Mesendoderm (in vitro differentiated cells): Measurements from ENCODE around the gene MKRN2.

Source experiments
- DNase-seq: peaks from one replicate; pipeline ENCODE4 v3.0.0; 2013
- H2AK5ac ChIP-seq: 2 replicates; pipeline ENCODE4 v1.6.1; 2013; ENCODE audit warnings: low read length, inconsistent platforms
- H2BK120ac ChIP-seq: 2 replicates; pipeline ENCODE4 v1.6.1; 2013; ENCODE audit warnings: low read depth, mild to moderate bottlenecking, low read length, moderate library complexity, mixed read lengths
- H2BK15ac ChIP-seq: replicated peaks from 2 replicates; pipeline ENCODE4 v1.6.1; 2013; ENCODE audit warnings: low read depth, mild to moderate bottlenecking, moderate library complexity
- H2BK5ac ChIP-seq: 2 replicates; pipeline ENCODE4 v1.6.1; 2013; ENCODE audit warnings: low read length, inconsistent platforms
- H3K18ac ChIP-seq: 2 replicates; pipeline ENCODE4 v1.6.1; 2013; ENCODE audit warnings: mild to moderate bottlenecking, low read length, mixed read lengths
- H3K23ac ChIP-seq: one replicate; pipeline ENCODE4 v1.6.1; 2013; ENCODE audit warnings: low read length
- H3K27ac ChIP-seq: 2 replicates; pipeline ENCODE4 v1.5.1; 2013; ENCODE audit warnings: low read depth, mild to moderate bottlenecking, inconsistent platforms, low read length, moderate library complexity
- H3K27me3 ChIP-seq: 2 replicates; pipeline ENCODE4 v1.6.1; 2013; ENCODE audit warnings: low read length, control low read depth, mild to moderate bottlenecking, inconsistent platforms; ENCODE audit not compliant: insufficient read depth, poor library complexity
- H3K36me3 ChIP-seq: 2 replicates; pipeline ENCODE4 v1.6.1; 2013; ENCODE audit warnings: low read length, inconsistent platforms; ENCODE audit not compliant: control insufficient read depth, insufficient read depth
- H3K4ac ChIP-seq: one replicate; pipeline ENCODE4 v1.6.1; 2013; ENCODE audit warnings: low read depth, mild to moderate bottlenecking, low read length, moderate library complexity
- H3K4me1 ChIP-seq: 2 replicates; pipeline ENCODE4 v1.6.1; 2013; ENCODE audit warnings: low read depth, low read length, inconsistent platforms; ENCODE audit not compliant: control insufficient read depth
- H3K4me2 ChIP-seq: 2 replicates; pipeline ENCODE4 v1.6.1; 2013; ENCODE audit warnings: low read length
- H3K4me3 ChIP-seq: 2 replicates; pipeline ENCODE4 v1.5.1; 2013; ENCODE audit warnings: mild to moderate bottlenecking, low read length
- H3K56ac ChIP-seq: one replicate; pipeline ENCODE4 v1.6.1; 2013; ENCODE audit warnings: low read length
- H3K79me1 ChIP-seq: 2 replicates; pipeline ENCODE4 v1.6.1; 2013; ENCODE audit warnings: low read length, inconsistent platforms
- H3K79me2 ChIP-seq: 2 replicates; pipeline ENCODE4 v1.6.1; 2013; ENCODE audit warnings: mild to moderate bottlenecking, low read length; ENCODE audit not compliant: control insufficient read depth, insufficient read depth
- H3K9ac ChIP-seq: 2 replicates; pipeline ENCODE4 v1.6.1; 2013; ENCODE audit warnings: low read length, inconsistent platforms
- H4K5ac ChIP-seq: one replicate; pipeline ENCODE4 v1.6.1; 2013; ENCODE audit warnings: low read length
- H4K8ac ChIP-seq: one replicate; pipeline ENCODE4 v1.6.1; 2013; ENCODE audit warnings: low read depth, mild to moderate bottlenecking, control low read depth, low read length, moderate library complexity
- WGBS: extraction: QIAGEN DNeasy Blood & Tissue Kit; methylation state at CpG from one replicate; pipeline ENCODE4 v1.1.7; 2013; ENCODE audit warnings: low lambda C conversion rate, missing lambda C conversion rate; ENCODE audit not compliant: insufficient coverage; ENCODE audit errors: extremely low coverage; 5-methylcytosine and 5-hydroxymethylcytosine counted together

The MKRN2 gene

GRCh38 chr3:12574661-12575060 lies 17.8 kb downstream of the MKRN2 start:
- Histone ChIP-seq H2BK5ac (no peak overlapping the region), H3K27ac (no peak overlapping the region), H3K9ac (no peak overlapping the region), H3K36me3 (peaks cover 13% of the 10 kb centered on the region), H3K23ac (no peak overlapping the region), H2AK5ac (no peak overlapping the region), H2BK120ac (no peak overlapping the region), H3K56ac (no peak overlapping the region), H3K79me2 (no peaks in the 10 kb centered on the region), H3K4me3 (no peak overlapping the region), H3K79me1 (no peaks in the 10 kb centered on the region), H3K4ac (no peak overlapping the region), H3K4me2 (no peak overlapping the region), H4K5ac (no peak overlapping the region), H3K4me1 (no peaks in the 10 kb centered on the region), H2BK15ac (no peak overlapping the region), H3K27me3 (no peaks in the 10 kb centered on the region), H4K8ac (no peak overlapping the region), H3K18ac (no peak overlapping the region)
- WGBS, result no CpG with 5 or more reads among the region's 7 CpGs
- DNase-seq, result no peak

GRCh38 chr3:12577379-12577778 lies 20.5 kb downstream of the MKRN2 start:
- no peak overlapping the region for H3K27ac ChIP-seq
- H3K36me3 ChIP-seq, result peaks cover 8% of the 10 kb centered on the region
- H3K4me3 ChIP-seq, result no peak overlapping the region
- no peaks in the 10 kb centered on the region for H3K27me3 ChIP-seq
- H3K4me1 ChIP-seq, result no peaks in the 10 kb centered on the region
- no peaks in the 10 kb centered on the region for H3K79me1 ChIP-seq
- H3K18ac ChIP-seq, result no peak overlapping the region
- no peak overlapping the region for H3K56ac ChIP-seq
- H3K79me2 ChIP-seq, result no peaks in the 10 kb centered on the region
- no peak overlapping the region for H3K23ac ChIP-seq
- WGBS, result no CpG with 5 or more reads among the region's 5 CpGs
- no peak overlapping the region for H4K8ac ChIP-seq
- no peak overlapping the region for H3K4ac ChIP-seq
- H2AK5ac ChIP-seq, result no peak overlapping the region
- H2BK5ac ChIP-seq, result no peak overlapping the region
- H3K4me2 ChIP-seq, result no peak overlapping the region
- H2BK15ac ChIP-seq, result no peak overlapping the region
- DNase-seq, result no peak
- no peak overlapping the region for H3K9ac ChIP-seq
- no peak overlapping the region for H4K5ac ChIP-seq
- H2BK120ac ChIP-seq, result no peak overlapping the region

GRCh38 chr3:12578742-12579141 lies 21.9 kb downstream of the MKRN2 start:
- no peak overlapping the region for H2BK15ac ChIP-seq
- H3K79me1 ChIP-seq, result no peaks in the 10 kb centered on the region
- H3K56ac ChIP-seq, result no peak overlapping the region
- no peak overlapping the region for H3K27ac ChIP-seq
- no peak overlapping the region for H4K8ac ChIP-seq
- no peak overlapping the region for H3K18ac ChIP-seq
- no peak overlapping the region for H2BK120ac ChIP-seq
- no peaks in the 10 kb centered on the region for H3K4me1 ChIP-seq
- H3K9ac ChIP-seq, result no peak overlapping the region
- no peak overlapping the region for H4K5ac ChIP-seq
- no peak overlapping the region for H2AK5ac ChIP-seq
- no peak overlapping the region for H3K4me2 ChIP-seq
- H3K4me3 ChIP-seq, result no peak overlapping the region
- H3K23ac ChIP-seq, result no peak overlapping the region
- H3K27me3 ChIP-seq, result no peaks in the 10 kb centered on the region
- DNase-seq, result no peak
- no peaks in the 10 kb centered on the region for H3K79me2 ChIP-seq
- no CpG with 5 or more reads among the region's 2 CpGs for WGBS
- H2BK5ac ChIP-seq, result no peak overlapping the region
- H3K4ac ChIP-seq, result no peak overlapping the region
- H3K36me3 ChIP-seq, result peaks cover 10% of the 10 kb centered on the region

- no CpG with 5 or more reads among the region's 3 CpGs for WGBS
- H2BK120ac ChIP-seq, result no peak overlapping the region
- DNase-seq, result no peak
- no peak overlapping the region for H3K56ac ChIP-seq
- H2AK5ac ChIP-seq, result no peak overlapping the region
- H3K4me1 ChIP-seq, result no peaks in the 10 kb centered on the region
- no peak overlapping the region for H2BK15ac ChIP-seq
- H4K8ac ChIP-seq, result no peak overlapping the region
- no peak overlapping the region for H3K23ac ChIP-seq
- no peak overlapping the region for H3K4me2 ChIP-seq
- no peak overlapping the region for H4K5ac ChIP-seq
- no peak overlapping the region for H3K4ac ChIP-seq
- H3K4me3 ChIP-seq, result no peak overlapping the region
- H3K27me3 ChIP-seq, result no peaks in the 10 kb centered on the region
- no peak overlapping the region for H3K18ac ChIP-seq
- no peaks in the 10 kb centered on the region for H3K79me1 ChIP-seq
- H3K9ac ChIP-seq, result no peak overlapping the region
- no peak overlapping the region for H2BK5ac ChIP-seq
- H3K27ac ChIP-seq, result no peak overlapping the region
- no peaks in the 10 kb centered on the region for H3K79me2 ChIP-seq
- peaks cover 12% of the 10 kb centered on the region for H3K36me3 ChIP-seq
Observed at GRCh38 chr3:12579456-12579855, 22.6 kb downstream of the MKRN2 start.

GRCh38 chr3:12579905-12580304 lies 23.0 kb downstream of the MKRN2 start:
- no peak overlapping the region for H2AK5ac ChIP-seq
- no peak overlapping the region for H4K5ac ChIP-seq
- H2BK5ac ChIP-seq, result no peak overlapping the region
- no peak overlapping the region for H3K18ac ChIP-seq
- H3K27ac ChIP-seq, result no peak overlapping the region
- WGBS, result no CpG with 5 or more reads among the region's 3 CpGs
- no peak overlapping the region for H2BK120ac ChIP-seq
- peaks cover 11% of the 10 kb centered on the region for H3K36me3 ChIP-seq
- no peak overlapping the region for H3K4me3 ChIP-seq
- H3K23ac ChIP-seq, result no peak overlapping the region
- H3K4me2 ChIP-seq, result no peak overlapping the region
- DNase-seq, result no peak
- H3K79me1 ChIP-seq, result no peaks in the 10 kb centered on the region
- no peak overlapping the region for H2BK15ac ChIP-seq
- no peak overlapping the region for H3K56ac ChIP-seq
- H3K4ac ChIP-seq, result no peak overlapping the region
- H3K9ac ChIP-seq, result no peak overlapping the region
- H3K4me1 ChIP-seq, result no peaks in the 10 kb centered on the region
- H3K79me2 ChIP-seq, result no peaks in the 10 kb centered on the region
- no peak overlapping the region for H4K8ac ChIP-seq
- no peaks in the 10 kb centered on the region for H3K27me3 ChIP-seq

- Histone ChIP-seq H3K27me3 (no peaks in the 10 kb centered on the region), H3K56ac (no peak overlapping the region), H3K23ac (no peak overlapping the region), H3K36me3 (peaks cover 14% of the 10 kb centered on the region), H3K79me2 (no peaks in the 10 kb centered on the region), H3K4ac (no peak overlapping the region), H4K8ac (no peak overlapping the region), H4K5ac (no peak overlapping the region), H3K4me3 (no peak overlapping the region), H2BK120ac (no peak overlapping the region), H3K79me1 (no peaks in the 10 kb centered on the region), H3K18ac (no peak overlapping the region), H3K4me1 (no peaks in the 10 kb centered on the region), H3K27ac (no peak overlapping the region), H2AK5ac (no peak overlapping the region), H3K4me2 (no peak overlapping the region), H3K9ac (no peak overlapping the region), H2BK15ac (no peak overlapping the region), H2BK5ac (no peak overlapping the region)
- DNase-seq, result no peak
- WGBS, result no CpG with 5 or more reads among the region's 4 CpGs
Observed at GRCh38 chr3:12582730-12583129, 25.8 kb downstream of the MKRN2 start.
